Measurements from ENCODE around the gene ARHGEF10L. TPM values are rescaled to one million over a fixed set of nuclear protein-coding genes. Genes with fewer than 3 reads are reported as not detected.

Gene ARHGEF10L
- total RNA-seq, 1 experiment from 2014 or later: 21.6 TPM

- CTCF ChIA-PET: no interaction called here
Measured at GRCh38 chr1:17616731-17617279, 77.3 kb downstream of the ARHGEF10L start.

GRCh38 chr1:17617787-17618557, 78.5 kb downstream of the ARHGEF10L start:
- Histone ChIP-seq H3K27ac (no peak overlapping the region), H3K79me2 (ENCODE audit: low read depth) (no peaks in the 10 kb centered on the region), H3K4me1 (replicated peaks; ENCODE audit: insufficient read depth) (no peaks in the 10 kb centered on the region), H3K4me2 (no peak overlapping the region), H3K27me3 (ENCODE audit: insufficient read depth, low read depth) (no peaks in the 10 kb centered on the region), H3F3A (ENCODE audit: insufficient read depth, low read depth) (no peaks in the 10 kb centered on the region), H4K20me1 (ENCODE audit: insufficient read depth) (no peaks in the 10 kb centered on the region), H3K4me3 (no peak overlapping the region), H2AFZ (no peak overlapping the region), H3K36me3 (ENCODE audit: low read depth) (no peaks in the 10 kb centered on the region), H3K9me3 (ENCODE audit: insufficient read depth, low read depth) (no peaks in the 10 kb centered on the region), H3K9me2 (ENCODE audit: insufficient read depth) (no peaks in the 10 kb centered on the region)
- peak in 1 of 2 experiments; percentile 31 for DNase-seq
- BruUV-seq (replicated peaks): no TSS peak
- TF ChIP-seq CTCF (conservative IDR thresholded peaks at IDR 0.05) (no peak), EZH2 (IDR thresholded peaks at IDR 0.05; ENCODE audit: low read depth) (no peak)
- POLR2A ChIA-PET (ENCODE audit: unreplicated experiment): no interaction called here
- intact Hi-C loops (cut with micrococcal nuclease; ENCODE audit: unreplicated experiment): no loop called here
- CTCF ChIA-PET: interaction anchor here (0.6 kb wide), 2 partner anchors 31 to 160 kb away, joined by 4 read pairs; no protein-coding TSS in a partner anchor

More at GRCh38 chr1:17616731-17617279, 77.3 kb downstream of the ARHGEF10L start:
- Histone ChIP-seq H3K4me2 (no peak overlapping the region), H2AFZ (no peak overlapping the region), H3F3A (ENCODE audit: insufficient read depth, low read depth) (no peaks in the 10 kb centered on the region), H3K27me3 (ENCODE audit: insufficient read depth, low read depth) (no peaks in the 10 kb centered on the region), H4K20me1 (ENCODE audit: insufficient read depth) (no peaks in the 10 kb centered on the region), H3K4me1 (replicated peaks; ENCODE audit: insufficient read depth) (no peaks in the 10 kb centered on the region), H3K79me2 (ENCODE audit: low read depth) (no peaks in the 10 kb centered on the region), H3K4me3 (no peak overlapping the region), H3K27ac (no peak overlapping the region), H3K9me2 (ENCODE audit: insufficient read depth) (no peaks in the 10 kb centered on the region), H3K9me3 (ENCODE audit: insufficient read depth, low read depth) (no peaks in the 10 kb centered on the region), H3K36me3 (ENCODE audit: low read depth) (no peaks in the 10 kb centered on the region)
- TF ChIP-seq CTCF (conservative IDR thresholded peaks at IDR 0.05) (no peak), EZH2 (IDR thresholded peaks at IDR 0.05; ENCODE audit: low read depth) (no peak)
- POLR2A ChIA-PET (ENCODE audit: unreplicated experiment): no interaction called here
- intact Hi-C loops (cut with micrococcal nuclease; ENCODE audit: unreplicated experiment): no loop called here
- no TSS peak for BruUV-seq (replicated peaks)
- no peak for DNase-seq

- no peaks in the 10 kb centered on the region for H3K79me2 ChIP-seq (ENCODE audit: low read depth)
- no peak for TF ChIP-seq CTCF (conservative IDR thresholded peaks at IDR 0.05)
- TF ChIP-seq EZH2 (IDR thresholded peaks at IDR 0.05; ENCODE audit: low read depth): no peak
- intact Hi-C loops (cut with micrococcal nuclease; ENCODE audit: unreplicated experiment): no loop called here
- peaks cover under 1% of the 10 kb centered on the region; the same call in 1 of the 2 replicates for H3F3A ChIP-seq (ENCODE audit: insufficient read depth, low read depth)
- no peaks in the 10 kb centered on the region for H3K36me3 ChIP-seq (ENCODE audit: low read depth)
- no peak for DNase-seq
- BruUV-seq (replicated peaks): no TSS peak
- POLR2A ChIA-PET (ENCODE audit: unreplicated experiment): no interaction called here
- no peak overlapping the region for H3K4me2 ChIP-seq
- H3K4me1 ChIP-seq (replicated peaks; ENCODE audit: insufficient read depth): peaks cover 4% of the 10 kb centered on the region; the same call in 1 of the 2 replicates
- CTCF ChIA-PET: interaction anchor here (0.6 kb wide), 2 partner anchors 31 to 161 kb away, joined by 4 read pairs; no protein-coding TSS in a partner anchor
- no peaks in the 10 kb centered on the region for H3K27me3 ChIP-seq (ENCODE audit: insufficient read depth, low read depth)
- no peaks in the 10 kb centered on the region for H4K20me1 ChIP-seq (ENCODE audit: insufficient read depth)
- H2AFZ ChIP-seq: no peak overlapping the region
- H3K27ac ChIP-seq: no peak overlapping the region
- no peak overlapping the region for H3K4me3 ChIP-seq
- no peaks in the 10 kb centered on the region for H3K9me3 ChIP-seq (ENCODE audit: insufficient read depth, low read depth)
- H3K9me2 ChIP-seq (ENCODE audit: insufficient read depth): no peaks in the 10 kb centered on the region
Measured at GRCh38 chr1:17618558-17619247, 79.2 kb downstream of the ARHGEF10L start.
